SK-N-SH (cell line): ENCODE measurements around the gene AVPR2. TPM values are rescaled to one million over a fixed set of nuclear protein-coding genes. Genes with fewer than 3 reads are reported as not detected.

Experiments
- CTCF ChIA-PET: fragments of 300-600, 350-600 bp; formaldehyde crosslinking; extraction: SDS; loops from one replicate; lab custom pipeline; 2021; lab: Yijun Ruan, JAX
- POLR2A ChIA-PET: fragments of 350-600 bp; sonication (Branson Sonifier 250); formaldehyde crosslinking; extraction: SDS; loops from one replicate; lab custom pipeline; 2020; ENCODE audit warnings: antibody characterized with exemption, inconsistent platforms; lab: Yijun Ruan, JAX
- DNase-seq: peaks from one replicate; pipeline ENCODE4 v3.0.0; 2012
- H2AFZ ChIP-seq: fragments of 200-600 bp; sonication (generic); 2 replicates; pipeline ENCODE4 v1.8.1; 2016; ENCODE audit warnings: antibody characterized with exemption, mild to moderate bottlenecking, low read depth
- H3F3A ChIP-seq: fragments of 200-600 bp; sonication (generic); replicated peaks from 2 replicates; pipeline ENCODE3; 2016; ENCODE audit warnings: antibody characterized with exemption, mild to moderate bottlenecking; ENCODE audit not compliant: insufficient read depth
- H3K27ac ChIP-seq, 2 experiments: fragments of 200-500 bp in 1 of 2; fragments of 200-600 bp in 1 of 2; sonication (Bioruptor generic) in 1 of 2; sonication (generic), shearing (Covaris generic) in 1 of 2; 2 replicates each; pipeline versions ENCODE4 v1.5.1 to v1.6.1; 2014 to 2016; ENCODE audit warnings: low read depth in 2 of 2, inconsistent platforms in 1 of 2, low read length in 1 of 2, mild to moderate bottlenecking in 1 of 2, mixed read lengths in 1 of 2
- H3K27me3 ChIP-seq: fragments of 200-600 bp; sonication (generic), shearing (Covaris generic); 2 replicates; pipeline ENCODE4 v1.6.1; 2016; ENCODE audit warnings: mixed run types; ENCODE audit not compliant: insufficient read depth
- H3K36me3 ChIP-seq, 2 experiments: fragments of 200-500 bp in 1 of 2; fragments of 200-600 bp in 1 of 2; sonication (Bioruptor generic) in 1 of 2; sonication (generic) in 1 of 2; replicated peaks in 1 of 2; 2 replicates each; pipeline versions ENCODE3 to v1.5.1; 2014 to 2016; ENCODE audit warnings: low read length in 1 of 2, mild to moderate bottlenecking in 1 of 2; ENCODE audit not compliant: insufficient read depth in 2 of 2, control insufficient read depth in 1 of 2
- H3K4me1 ChIP-seq, 2 experiments: fragments of 200-500 bp in 1 of 2; fragments of 200-600 bp in 1 of 2; sonication (Bioruptor generic) in 1 of 2; sonication (generic), shearing (Covaris generic) in 1 of 2; 2 replicates each; pipeline versions ENCODE4 v1.5.1 to v1.6.1; 2014 to 2016; ENCODE audit warnings: low read depth in 1 of 2, low read length in 1 of 2, mixed run types in 1 of 2; ENCODE audit not compliant: insufficient read depth in 2 of 2, control insufficient read depth in 1 of 2
- H3K4me2 ChIP-seq: fragments of 200-600 bp; sonication (generic), shearing (Covaris generic); 2 replicates; pipeline ENCODE4 v1.6.1; 2017; ENCODE audit warnings: mixed run types
- H3K4me3 ChIP-seq, 2 experiments: fragments of 200-500 bp in 1 of 2; fragments of 200-600 bp in 1 of 2; sonication (Bioruptor generic) in 1 of 2; sonication (generic), shearing (Covaris generic) in 1 of 2; 2 replicates each; pipeline versions ENCODE4 v1.5.1 to v1.8.1; 2014 to 2016; ENCODE audit warnings: low read depth in 2 of 2, inconsistent platforms in 1 of 2, low read length in 1 of 2, mild to moderate bottlenecking in 1 of 2, mixed read lengths in 1 of 2, moderate library complexity in 1 of 2
- H3K79me2 ChIP-seq: fragments of 200-600 bp; sonication (generic); 2 replicates; pipeline ENCODE4 v1.8.1; 2017; ENCODE audit warnings: mild to moderate bottlenecking; ENCODE audit not compliant: insufficient read depth
- H3K9ac ChIP-seq: fragments of 200-600 bp; sonication (generic); 2 replicates; pipeline ENCODE4 v1.6.1; 2017; ENCODE audit warnings: mixed run types
- H3K9me2 ChIP-seq: fragments of 200-600 bp; sonication (generic); 2 replicates; pipeline ENCODE4 v1.6.1; 2017; ENCODE audit warnings: mixed run types
- H3K9me3 ChIP-seq: fragments of 200-600 bp; sonication (generic); 2 replicates; pipeline ENCODE4 v1.6.1; 2017; ENCODE audit warnings: mixed run types, mild to moderate bottlenecking, moderate library complexity
- H4K20me1 ChIP-seq: fragments of 200-600 bp; sonication (generic); 2 replicates; pipeline ENCODE4 v1.6.1; 2017; ENCODE audit warnings: mild to moderate bottlenecking, mixed run types; ENCODE audit not compliant: insufficient read depth
- CHD2 ChIP-seq: fragments of 150-350 bp; IDR thresholded peaks from 2 replicates; pipeline ENCODE4 v1.6.1; 2018; ENCODE audit warnings: low read length; ENCODE audit not compliant: partially characterized antibody
- EP300 ChIP-seq, 2 experiments: IDR thresholded peaks; 2 replicates each; pipeline versions ENCODE4 v1.4.0 to v1.6.1; 2012; ENCODE audit warnings: borderline replicate concordance in 1 of 2, low read depth in 1 of 2, low read length in 1 of 2
- FOXJ3 ChIP-seq: sonication (generic); formaldehyde crosslinking; IDR thresholded peaks from 2 replicates; pipeline ENCODE4 v1.5.1; 2020; ENCODE audit warnings: mild to moderate bottlenecking, missing genetic modification reagents
- GATA2 ChIP-seq: sonication (generic); formaldehyde crosslinking; IDR thresholded peaks from 2 replicates; pipeline ENCODE4 v1.5.0; 2020; ENCODE audit warnings: mild to moderate bottlenecking, missing genetic modification reagents
- JUND ChIP-seq: IDR thresholded peaks from 2 replicates; pipeline ENCODE4 v1.4.0; 2012
- MXI1 ChIP-seq: IDR thresholded peaks from 2 replicates; pipeline ENCODE4 v1.6.1; 2012; ENCODE audit warnings: mild to moderate bottlenecking, low read depth, low read length, improper control_type of control experiment
- NRF1 ChIP-seq: IDR thresholded peaks from 2 replicates; pipeline ENCODE4 v1.6.1; 2012; ENCODE audit warnings: low read depth, mild to moderate bottlenecking, low read length
- RFX5 ChIP-seq: IDR thresholded peaks from 2 replicates; pipeline ENCODE4 v1.6.1; 2012; ENCODE audit warnings: mild to moderate bottlenecking, improper control_type of control experiment, low read length
- RXRA ChIP-seq: IDR thresholded peaks from 2 replicates; pipeline ENCODE4 v1.4.0; 2012; ENCODE audit warnings: low read depth, mild to moderate bottlenecking, borderline replicate concordance
- SIN3A ChIP-seq: IDR thresholded peaks from 2 replicates; pipeline ENCODE4 v1.6.1; 2012; ENCODE audit warnings: low read depth, mild to moderate bottlenecking, low read length, moderate library complexity, borderline replicate concordance
- TEAD4 ChIP-seq: IDR thresholded peaks from 2 replicates; pipeline ENCODE4 v1.4.0; 2012; ENCODE audit warnings: mild to moderate bottlenecking, borderline replicate concordance; ENCODE audit not compliant: insufficient read depth
- WGBS: methylation state at CpG from one replicate; pipeline ENCODE4 v1.1.6; 2017; ENCODE audit warnings: low lambda C conversion rate; 5-methylcytosine and 5-hydroxymethylcytosine counted together
- polyA plus RNA-seq, 3 experiments: library from polyadenylated mRNA; depleted of rRNA; stranded (reverse); fragments of >200 nt; gene quantifications; 2 replicates each; pipeline ENCODE4 v1.2.3, GENCODE V29; 2012
- TF ChIP-seq, protein P1 (sequence below): IDR thresholded peaks from 2 replicates; pipeline ENCODE4 v1.4.0; 2012; ENCODE audit warnings: low read depth, borderline replicate concordance
- TF ChIP-seq, protein P2 (sequence below): fragments of 150-350 bp; IDR thresholded peaks from 2 replicates; pipeline ENCODE4 v1.6.1; 2016; ENCODE audit warnings: mild to moderate bottlenecking, low read depth, low read length
- TF ChIP-seq, protein P3 (sequence below): fragments of 200-600 bp; sonication (generic); IDR thresholded peaks from 2 replicates; pipeline ENCODE4 v1.6.1; 2017; ENCODE audit warnings: antibody characterized with exemption, mild to moderate bottlenecking, moderate library complexity

Gene AVPR2
- polyA plus RNA-seq, 1 of the 3 experiments (the other 2 are of a cell fraction) = not detected

DNA sequence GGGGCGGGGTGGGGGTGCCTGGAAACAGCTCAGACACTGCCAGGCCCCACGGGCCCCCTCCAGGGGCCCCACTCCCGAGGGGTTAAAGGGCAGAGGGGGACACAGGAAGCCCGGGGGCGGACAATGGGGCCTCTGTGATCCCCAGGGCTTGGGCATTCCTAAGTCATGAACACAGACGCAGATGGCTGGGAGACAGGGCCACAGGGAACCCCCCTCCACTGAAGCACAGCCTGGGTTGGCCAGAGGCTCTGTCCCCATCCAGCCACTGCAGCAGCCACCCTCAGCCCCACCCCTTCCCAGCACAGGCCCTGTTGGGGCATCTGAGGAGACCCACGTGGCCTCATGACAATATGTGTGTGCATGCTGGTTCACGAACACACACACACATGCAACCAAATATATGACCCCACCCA is 22.4 kb upstream of the AVPR2 start:
- Histone ChIP-seq H3K4me3 (no peak overlapping the region), H3K79me2 (no peaks in the 10 kb centered on the region), H4K20me1 (no peaks in the 10 kb centered on the region), H3K27me3 (peaks cover 40% of the 10 kb centered on the region), H3K9me3 (no peaks in the 10 kb centered on the region), H2AFZ (no peak overlapping the region), H3K4me1 (peaks cover 0 to 50% of the 10 kb centered on the region in 2 experiments; a peak in 1 of 4 replicates), H3K27ac (no peak overlapping the region; a peak in 1 of 4 replicates), H3K9me2 (no peaks in the 10 kb centered on the region), H3K36me3 (no peaks in the 10 kb centered on the region), H3F3A (no peaks in the 10 kb centered on the region), H3K9ac (no peak overlapping the region), H3K4me2 (no peak overlapping the region)
- WGBS = 23% methylated on average over 4 of the region's 8 CpGs
- ChIA-PET POLR2A (interaction anchor here (1.0 kb wide), 1 partner anchor 48 kb away, joined by 3 read pairs; no protein-coding TSS in a partner anchor), CTCF (interaction anchor here (0.9 to 1.0 kb wide), 2 partner anchors 41 to 104 kb away, joined by 4 read pairs; no protein-coding TSS in a partner anchor)
- TF ChIP-seq MXI1 = 0 out of 2 replicates have a peak, but pooled peaks have one; percentile 38
- no peak for TF ChIP-seq RFX5
- peak; percentile 55 for DNase-seq

DNA sequence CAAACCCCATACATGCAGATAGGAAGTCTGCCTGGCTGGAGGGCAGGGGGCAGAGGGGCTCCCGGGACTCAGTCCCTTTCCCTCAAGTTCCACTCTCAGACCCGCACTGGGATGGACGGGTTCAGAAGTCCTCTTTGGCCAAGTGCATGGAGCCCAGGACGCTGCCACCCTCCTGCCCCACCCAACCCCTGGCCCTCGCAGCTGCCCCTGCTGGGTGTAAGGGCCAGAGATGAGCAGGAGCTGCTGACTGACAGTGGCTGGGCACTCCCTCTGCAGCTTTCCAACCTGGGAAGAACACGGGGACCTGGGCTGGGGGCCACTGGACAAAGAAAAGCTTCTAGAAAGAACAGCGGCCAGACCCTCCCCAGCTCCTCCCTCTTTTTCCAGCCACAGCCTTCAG is 21.9 kb upstream of the AVPR2 start:
- no peak for DNase-seq
- Histone ChIP-seq H3K9me2 (no peaks in the 10 kb centered on the region), H3K27me3 (peaks cover 45% of the 10 kb centered on the region), H3K9ac (no peak overlapping the region), H4K20me1 (no peaks in the 10 kb centered on the region), H3F3A (no peaks in the 10 kb centered on the region), H3K36me3 (no peaks in the 10 kb centered on the region), H3K9me3 (no peaks in the 10 kb centered on the region), H3K4me1 (peaks cover 0 to 54% of the 10 kb centered on the region in 2 experiments; a peak in 1 of 4 replicates), H2AFZ (no peak overlapping the region), H3K4me3 (no peak overlapping the region), H3K4me2 (no peak overlapping the region), H3K79me2 (no peaks in the 10 kb centered on the region), H3K27ac (no peak overlapping the region)
- WGBS = 54% methylated on average over 3 of the region's 7 CpGs
- ChIA-PET CTCF (interaction anchor here (0.9 to 1.0 kb wide), 2 partner anchors 40 to 104 kb away, joined by 4 read pairs; no protein-coding TSS in a partner anchor), POLR2A (no interaction called here)
- TF ChIP-seq SIN3A (no peak), CHD2 (no peak), TEAD4 (no peak), EP300 (IDR thresholded peaks at IDR 0.05; ENCODE audit: borderline replicate concordance in 1 of 2, low read depth in 1 of 2, low read length in 1 of 2) (no peak), RXRA (no peak), FOXJ3 (no peak), NRF1 (no peak), JUND (no peak), GATA2 (CRISPR knock-in tag) (no peak)
- TF ChIP-seq, protein P1, sequence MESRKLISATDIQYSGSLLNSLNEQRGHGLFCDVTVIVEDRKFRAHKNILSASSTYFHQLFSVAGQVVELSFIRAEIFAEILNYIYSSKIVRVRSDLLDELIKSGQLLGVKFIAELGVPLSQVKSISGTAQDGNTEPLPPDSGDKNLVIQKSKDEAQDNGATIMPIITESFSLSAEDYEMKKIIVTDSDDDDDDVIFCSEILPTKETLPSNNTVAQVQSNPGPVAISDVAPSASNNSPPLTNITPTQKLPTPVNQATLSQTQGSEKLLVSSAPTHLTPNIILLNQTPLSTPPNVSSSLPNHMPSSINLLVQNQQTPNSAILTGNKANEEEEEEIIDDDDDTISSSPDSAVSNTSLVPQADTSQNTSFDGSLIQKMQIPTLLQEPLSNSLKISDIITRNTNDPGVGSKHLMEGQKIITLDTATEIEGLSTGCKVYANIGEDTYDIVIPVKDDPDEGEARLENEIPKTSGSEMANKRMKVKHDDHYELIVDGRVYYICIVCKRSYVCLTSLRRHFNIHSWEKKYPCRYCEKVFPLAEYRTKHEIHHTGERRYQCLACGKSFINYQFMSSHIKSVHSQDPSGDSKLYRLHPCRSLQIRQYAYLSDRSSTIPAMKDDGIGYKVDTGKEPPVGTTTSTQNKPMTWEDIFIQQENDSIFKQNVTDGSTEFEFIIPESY = no peak
- TF ChIP-seq, protein P2, sequence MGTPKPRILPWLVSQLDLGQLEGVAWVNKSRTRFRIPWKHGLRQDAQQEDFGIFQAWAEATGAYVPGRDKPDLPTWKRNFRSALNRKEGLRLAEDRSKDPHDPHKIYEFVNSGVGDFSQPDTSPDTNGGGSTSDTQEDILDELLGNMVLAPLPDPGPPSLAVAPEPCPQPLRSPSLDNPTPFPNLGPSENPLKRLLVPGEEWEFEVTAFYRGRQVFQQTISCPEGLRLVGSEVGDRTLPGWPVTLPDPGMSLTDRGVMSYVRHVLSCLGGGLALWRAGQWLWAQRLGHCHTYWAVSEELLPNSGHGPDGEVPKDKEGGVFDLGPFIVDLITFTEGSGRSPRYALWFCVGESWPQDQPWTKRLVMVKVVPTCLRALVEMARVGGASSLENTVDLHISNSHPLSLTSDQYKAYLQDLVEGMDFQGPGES = no peak
- TF ChIP-seq, protein P3, sequence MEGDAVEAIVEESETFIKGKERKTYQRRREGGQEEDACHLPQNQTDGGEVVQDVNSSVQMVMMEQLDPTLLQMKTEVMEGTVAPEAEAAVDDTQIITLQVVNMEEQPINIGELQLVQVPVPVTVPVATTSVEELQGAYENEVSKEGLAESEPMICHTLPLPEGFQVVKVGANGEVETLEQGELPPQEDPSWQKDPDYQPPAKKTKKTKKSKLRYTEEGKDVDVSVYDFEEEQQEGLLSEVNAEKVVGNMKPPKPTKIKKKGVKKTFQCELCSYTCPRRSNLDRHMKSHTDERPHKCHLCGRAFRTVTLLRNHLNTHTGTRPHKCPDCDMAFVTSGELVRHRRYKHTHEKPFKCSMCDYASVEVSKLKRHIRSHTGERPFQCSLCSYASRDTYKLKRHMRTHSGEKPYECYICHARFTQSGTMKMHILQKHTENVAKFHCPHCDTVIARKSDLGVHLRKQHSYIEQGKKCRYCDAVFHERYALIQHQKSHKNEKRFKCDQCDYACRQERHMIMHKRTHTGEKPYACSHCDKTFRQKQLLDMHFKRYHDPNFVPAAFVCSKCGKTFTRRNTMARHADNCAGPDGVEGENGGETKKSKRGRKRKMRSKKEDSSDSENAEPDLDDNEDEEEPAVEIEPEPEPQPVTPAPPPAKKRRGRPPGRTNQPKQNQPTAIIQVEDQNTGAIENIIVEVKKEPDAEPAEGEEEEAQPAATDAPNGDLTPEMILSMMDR = no peak
